HepG2 (cell line): Measurements from ENCODE around the gene PARP14. TPM values are rescaled to one million over a fixed set of nuclear protein-coding genes. Genes with fewer than 3 reads are reported as not detected.
A peak's percentile ranks its signal among the peaks of the same experiment; 100 is the strongest.

ENCODE experiments used
- ARNT2 ChIP-seq: sonication (generic); formaldehyde crosslinking; IDR thresholded peaks from 2 replicates; pipeline ENCODE4 v1.8.0; 2022; ENCODE audit warnings: mild to moderate bottlenecking, low read depth, missing genetic modification reagents, moderate library complexity
- CEBPB ChIP-seq: IDR thresholded peaks from 2 replicates; pipeline ENCODE4 v1.6.1; 2011; ENCODE audit warnings: low read depth, low read length, improper control_type of control experiment, borderline replicate concordance
- HNF4A ChIP-seq: sonication (generic); formaldehyde crosslinking; IDR thresholded peaks from 2 replicates; pipeline ENCODE4 v1.4.0; 2020; ENCODE audit warnings: missing genetic modification reagents
- JUND ChIP-seq: sonication (generic); formaldehyde crosslinking; IDR thresholded peaks from 2 replicates; pipeline ENCODE4 v1.8.0; 2022; ENCODE audit warnings: mild to moderate bottlenecking, missing genetic modification reagents
- KLF15 ChIP-seq: sonication (generic); formaldehyde crosslinking; IDR thresholded peaks from 2 replicates; pipeline ENCODE4 v1.8.1; 2023; ENCODE audit warnings: borderline replicate concordance, mild to moderate bottlenecking, inconsistent platforms, missing genetic modification reagents, mixed read lengths
- KLF9 ChIP-seq: IDR thresholded peaks from 2 replicates; pipeline ENCODE4 v1.6.1; 2016; ENCODE audit warnings: low read depth
- MAFK ChIP-seq, 2 experiments: IDR thresholded peaks in 1 of 2; conservative IDR thresholded peaks in 1 of 2; 2 replicates each; pipeline ENCODE4 v1.6.1; 2011; ENCODE audit warnings: improper control_type of control experiment in 2 of 2, low read length in 2 of 2
- NAIF1 ChIP-seq: sonication (generic); formaldehyde crosslinking; IDR thresholded peaks from 2 replicates; pipeline ENCODE4 v1.5.0; 2020; ENCODE audit warnings: mild to moderate bottlenecking, missing genetic modification reagents, borderline replicate concordance
- RAD21 ChIP-seq: fragments of 450-650 bp; formaldehyde crosslinking; IDR thresholded peaks from 2 replicates; pipeline ENCODE4 v1.5.0; 2020; ENCODE audit warnings: mild to moderate bottlenecking
- RARA ChIP-seq: IDR thresholded peaks from 2 replicates; pipeline ENCODE4 v1.6.1; 2016; ENCODE audit warnings: missing genetic modification reagents, missing compliant biosample characterization
- ZBTB7B ChIP-seq: sonication (generic); formaldehyde crosslinking; IDR thresholded peaks from 2 replicates; pipeline ENCODE4 v1.4.0; 2020; ENCODE audit warnings: missing genetic modification reagents
- ZNF557 ChIP-seq: sonication (generic); formaldehyde crosslinking; IDR thresholded peaks from 2 replicates; pipeline ENCODE4 v1.4.0; 2020; ENCODE audit warnings: missing genetic modification reagents
- ZNF839 ChIP-seq: sonication (generic); formaldehyde crosslinking; IDR thresholded peaks from 2 replicates; pipeline ENCODE4 v1.4.0; 2020; ENCODE audit warnings: missing genetic modification reagents, mild to moderate bottlenecking, borderline replicate concordance
- polyA plus RNA-seq, 8 experiments: library from polyadenylated mRNA; depleted of rRNA in 3 of 8; stranded (reverse) in 7 of 8; unstranded in 1 of 8; fragments of >200 nt; fragmentation: Illumina TruSeq in 4 of 8; extraction: Trizol in 4 of 8; gene quantifications; 2 replicates each; pipeline versions ENCODE4 v1.2.1 to v1.2.3, GENCODE V29; 2011 to 2016; ENCODE audit warnings: low read depth in 4 of 8, missing spikeins in 1 of 8, mixed read lengths in 1 of 8; ENCODE audit not compliant: insufficient read depth in 1 of 8
- total RNA-seq, 5 experiments: library from RNA; depleted of rRNA; stranded (reverse); fragments of >200 nt; fragmentation: Illumina TruSeq; extraction: Trizol; gene quantifications; 2 replicates each; pipeline ENCODE4 v1.2.3, GENCODE V29; 2016; ENCODE audit warnings: low read depth in 1 of 5
- TF ChIP-seq, protein P1 (sequence below): sonication (generic); formaldehyde crosslinking; IDR thresholded peaks from 2 replicates; pipeline ENCODE4 v1.4.0; 2020; ENCODE audit warnings: mild to moderate bottlenecking, low read depth, missing genetic modification reagents
- TF ChIP-seq, protein P2 (sequence below): sonication (generic); formaldehyde crosslinking; IDR thresholded peaks from 2 replicates; pipeline ENCODE4 v1.4.0; 2020; ENCODE audit warnings: missing genetic modification reagents
- TF ChIP-seq, protein P3 (sequence below): sonication (generic); formaldehyde crosslinking; IDR thresholded peaks from 2 replicates; pipeline ENCODE4 v1.5.0; 2020; ENCODE audit warnings: mild to moderate bottlenecking, missing genetic modification reagents
- TF ChIP-seq, protein P4 (sequence below): IDR thresholded peaks from 2 replicates; pipeline ENCODE4 v1.6.1; 2016; ENCODE audit warnings: mild to moderate bottlenecking
- TF ChIP-seq, protein P5 (sequence below): IDR thresholded peaks from 2 replicates; pipeline ENCODE4 v1.6.1; 2016; ENCODE audit warnings: low read depth, missing genetic modification reagents, missing compliant biosample characterization

PARP14 gene
- total and polyA plus RNA-seq, 2 of the 13 experiments (the other 11 are each of a cell fraction or from before 2014, with no cell fraction given), result 9.0 to 19.1 TPM

DNA sequence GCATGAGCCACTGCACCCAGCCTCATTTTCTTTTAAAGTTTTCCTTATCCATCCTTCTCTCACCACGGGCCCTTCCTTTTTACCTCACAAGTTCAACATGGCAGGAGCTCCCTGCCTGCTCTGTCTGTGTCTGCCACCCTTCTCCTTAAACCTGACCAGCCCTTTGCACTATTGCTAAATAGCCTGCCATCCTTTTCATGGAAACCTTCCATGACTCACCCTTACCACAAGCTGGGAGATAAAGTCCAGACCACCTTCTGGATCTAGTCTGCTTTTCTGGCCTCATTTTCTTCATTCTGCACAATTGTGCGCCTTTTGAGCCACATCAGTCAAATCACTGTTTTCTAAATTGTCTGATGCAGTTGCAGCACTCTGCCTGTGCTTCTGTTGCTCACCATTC is 8.9 kb downstream of the PARP14 start (continued):
- TF ChIP-seq, protein P1, sequence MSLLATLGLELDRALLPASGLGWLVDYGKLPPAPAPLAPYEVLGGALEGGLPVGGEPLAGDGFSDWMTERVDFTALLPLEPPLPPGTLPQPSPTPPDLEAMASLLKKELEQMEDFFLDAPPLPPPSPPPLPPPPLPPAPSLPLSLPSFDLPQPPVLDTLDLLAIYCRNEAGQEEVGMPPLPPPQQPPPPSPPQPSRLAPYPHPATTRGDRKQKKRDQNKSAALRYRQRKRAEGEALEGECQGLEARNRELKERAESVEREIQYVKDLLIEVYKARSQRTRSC, result no peak
- TF ChIP-seq NAIF1, result no peak
- no peak for TF ChIP-seq MAFK (conservative IDR thresholded peaks at IDR 0.05 in 1 of 2, IDR thresholded peaks at IDR 0.05 in 1 of 2; ENCODE audit: low read length in 2 of 2)
- no peak for TF ChIP-seq ARNT2 (CRISPR knock-in tag)
- peak; percentile 69 for TF ChIP-seq HNF4A (CRISPR knock-in tag)
- TF ChIP-seq KLF9 (CRISPR knock-in tag), result no peak
- peak; percentile 88 for TF ChIP-seq CEBPB
- TF ChIP-seq ZBTB7B (CRISPR knock-in tag), result no peak
- no peak for TF ChIP-seq KLF15
- TF ChIP-seq ZNF839 (CRISPR knock-in tag), result no peak
- TF ChIP-seq, protein P2, sequence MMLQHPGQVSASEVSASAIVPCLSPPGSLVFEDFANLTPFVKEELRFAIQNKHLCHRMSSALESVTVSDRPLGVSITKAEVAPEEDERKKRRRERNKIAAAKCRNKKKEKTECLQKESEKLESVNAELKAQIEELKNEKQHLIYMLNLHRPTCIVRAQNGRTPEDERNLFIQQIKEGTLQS (CRISPR knock-in tag), result peak; percentile 45; the same call in 1 of the 2 replicates
- TF ChIP-seq ZNF557 (CRISPR knock-in tag), result no peak
- 0 out of 2 replicates have a peak, but pooled peaks have one; percentile 49 for TF ChIP-seq JUND
- TF ChIP-seq, protein P3, sequence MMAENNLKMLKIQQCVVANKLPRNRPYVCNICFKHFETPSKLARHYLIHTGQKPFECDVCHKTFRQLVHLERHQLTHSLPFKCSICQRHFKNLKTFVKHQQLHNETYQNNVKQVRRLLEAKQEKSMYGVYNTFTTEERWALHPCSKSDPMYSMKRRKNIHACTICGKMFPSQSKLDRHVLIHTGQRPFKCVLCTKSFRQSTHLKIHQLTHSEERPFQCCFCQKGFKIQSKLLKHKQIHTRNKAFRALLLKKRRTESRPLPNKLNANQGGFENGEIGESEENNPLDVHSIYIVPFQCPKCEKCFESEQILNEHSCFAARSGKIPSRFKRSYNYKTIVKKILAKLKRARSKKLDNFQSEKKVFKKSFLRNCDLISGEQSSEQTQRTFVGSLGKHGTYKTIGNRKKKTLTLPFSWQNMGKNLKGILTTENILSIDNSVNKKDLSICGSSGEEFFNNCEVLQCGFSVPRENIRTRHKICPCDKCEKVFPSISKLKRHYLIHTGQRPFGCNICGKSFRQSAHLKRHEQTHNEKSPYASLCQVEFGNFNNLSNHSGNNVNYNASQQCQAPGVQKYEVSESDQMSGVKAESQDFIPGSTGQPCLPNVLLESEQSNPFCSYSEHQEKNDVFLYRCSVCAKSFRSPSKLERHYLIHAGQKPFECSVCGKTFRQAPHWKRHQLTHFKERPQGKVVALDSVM, result no peak
- TF ChIP-seq, protein P4, sequence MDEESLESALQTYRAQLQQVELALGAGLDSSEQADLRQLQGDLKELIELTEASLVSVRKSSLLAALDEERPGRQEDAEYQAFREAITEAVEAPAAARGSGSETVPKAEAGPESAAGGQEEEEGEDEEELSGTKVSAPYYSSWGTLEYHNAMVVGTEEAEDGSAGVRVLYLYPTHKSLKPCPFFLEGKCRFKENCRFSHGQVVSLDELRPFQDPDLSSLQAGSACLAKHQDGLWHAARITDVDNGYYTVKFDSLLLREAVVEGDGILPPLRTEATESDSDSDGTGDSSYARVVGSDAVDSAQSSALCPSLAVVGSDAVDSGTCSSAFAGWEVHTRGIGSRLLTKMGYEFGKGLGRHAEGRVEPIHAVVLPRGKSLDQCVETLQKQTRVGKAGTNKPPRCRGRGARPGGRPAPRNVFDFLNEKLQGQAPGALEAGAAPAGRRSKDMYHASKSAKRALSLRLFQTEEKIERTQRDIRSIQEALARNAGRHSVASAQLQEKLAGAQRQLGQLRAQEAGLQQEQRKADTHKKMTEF (CRISPR knock-in tag), result 0 out of 2 replicates have a peak, but pooled peaks have one; percentile 20
- TF ChIP-seq RAD21 (CRISPR knock-in tag), result no peak
- TF ChIP-seq, protein P5, sequence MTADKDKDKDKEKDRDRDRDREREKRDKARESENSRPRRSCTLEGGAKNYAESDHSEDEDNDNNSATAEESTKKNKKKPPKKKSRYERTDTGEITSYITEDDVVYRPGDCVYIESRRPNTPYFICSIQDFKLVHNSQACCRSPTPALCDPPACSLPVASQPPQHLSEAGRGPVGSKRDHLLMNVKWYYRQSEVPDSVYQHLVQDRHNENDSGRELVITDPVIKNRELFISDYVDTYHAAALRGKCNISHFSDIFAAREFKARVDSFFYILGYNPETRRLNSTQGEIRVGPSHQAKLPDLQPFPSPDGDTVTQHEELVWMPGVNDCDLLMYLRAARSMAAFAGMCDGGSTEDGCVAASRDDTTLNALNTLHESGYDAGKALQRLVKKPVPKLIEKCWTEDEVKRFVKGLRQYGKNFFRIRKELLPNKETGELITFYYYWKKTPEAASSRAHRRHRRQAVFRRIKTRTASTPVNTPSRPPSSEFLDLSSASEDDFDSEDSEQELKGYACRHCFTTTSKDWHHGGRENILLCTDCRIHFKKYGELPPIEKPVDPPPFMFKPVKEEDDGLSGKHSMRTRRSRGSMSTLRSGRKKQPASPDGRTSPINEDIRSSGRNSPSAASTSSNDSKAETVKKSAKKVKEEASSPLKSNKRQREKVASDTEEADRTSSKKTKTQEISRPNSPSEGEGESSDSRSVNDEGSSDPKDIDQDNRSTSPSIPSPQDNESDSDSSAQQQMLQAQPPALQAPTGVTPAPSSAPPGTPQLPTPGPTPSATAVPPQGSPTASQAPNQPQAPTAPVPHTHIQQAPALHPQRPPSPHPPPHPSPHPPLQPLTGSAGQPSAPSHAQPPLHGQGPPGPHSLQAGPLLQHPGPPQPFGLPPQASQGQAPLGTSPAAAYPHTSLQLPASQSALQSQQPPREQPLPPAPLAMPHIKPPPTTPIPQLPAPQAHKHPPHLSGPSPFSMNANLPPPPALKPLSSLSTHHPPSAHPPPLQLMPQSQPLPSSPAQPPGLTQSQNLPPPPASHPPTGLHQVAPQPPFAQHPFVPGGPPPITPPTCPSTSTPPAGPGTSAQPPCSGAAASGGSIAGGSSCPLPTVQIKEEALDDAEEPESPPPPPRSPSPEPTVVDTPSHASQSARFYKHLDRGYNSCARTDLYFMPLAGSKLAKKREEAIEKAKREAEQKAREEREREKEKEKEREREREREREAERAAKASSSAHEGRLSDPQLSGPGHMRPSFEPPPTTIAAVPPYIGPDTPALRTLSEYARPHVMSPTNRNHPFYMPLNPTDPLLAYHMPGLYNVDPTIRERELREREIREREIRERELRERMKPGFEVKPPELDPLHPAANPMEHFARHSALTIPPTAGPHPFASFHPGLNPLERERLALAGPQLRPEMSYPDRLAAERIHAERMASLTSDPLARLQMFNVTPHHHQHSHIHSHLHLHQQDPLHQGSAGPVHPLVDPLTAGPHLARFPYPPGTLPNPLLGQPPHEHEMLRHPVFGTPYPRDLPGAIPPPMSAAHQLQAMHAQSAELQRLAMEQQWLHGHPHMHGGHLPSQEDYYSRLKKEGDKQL (CRISPR knock-in tag), result no peak
- TF ChIP-seq RARA (CRISPR knock-in tag), result peak; percentile 74
- TF ChIP-seq, all 625 proteins: peak for 30
